ENCODE results near the gene NIBAN1. TPM values are rescaled to one million over a fixed set of nuclear protein-coding genes. Genes with fewer than 3 reads are reported as not detected.

The NIBAN1 gene
- total RNA-seq, 1 donor from 2014 or later: 11.0 TPM

DNA sequence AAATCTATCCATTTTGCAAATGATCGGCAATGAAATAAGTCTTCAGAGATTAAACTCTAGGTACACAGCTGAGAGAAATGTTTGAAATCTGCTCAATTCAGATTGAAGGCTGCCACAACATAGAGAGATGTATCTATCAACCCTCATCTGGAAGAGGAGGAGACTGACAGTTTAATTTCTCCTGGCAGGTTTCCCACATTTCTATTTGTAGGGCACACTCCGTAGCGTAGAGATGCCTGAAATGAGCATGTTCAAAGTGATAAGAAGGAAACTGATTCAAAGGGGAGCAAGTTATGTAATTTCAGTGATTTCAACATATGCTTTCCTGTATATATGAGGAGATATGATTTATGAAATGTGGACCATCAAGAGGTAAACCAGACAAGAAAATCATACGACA, 44.1 kb downstream of the NIBAN1 start:
- Mint-ChIP-seq H3K27me3 (no peaks in the 10 kb centered on the region), H3K27ac (no peak overlapping the region), H3K4me3 (ENCODE audit: low read depth) (no peak overlapping the region)

DNA sequence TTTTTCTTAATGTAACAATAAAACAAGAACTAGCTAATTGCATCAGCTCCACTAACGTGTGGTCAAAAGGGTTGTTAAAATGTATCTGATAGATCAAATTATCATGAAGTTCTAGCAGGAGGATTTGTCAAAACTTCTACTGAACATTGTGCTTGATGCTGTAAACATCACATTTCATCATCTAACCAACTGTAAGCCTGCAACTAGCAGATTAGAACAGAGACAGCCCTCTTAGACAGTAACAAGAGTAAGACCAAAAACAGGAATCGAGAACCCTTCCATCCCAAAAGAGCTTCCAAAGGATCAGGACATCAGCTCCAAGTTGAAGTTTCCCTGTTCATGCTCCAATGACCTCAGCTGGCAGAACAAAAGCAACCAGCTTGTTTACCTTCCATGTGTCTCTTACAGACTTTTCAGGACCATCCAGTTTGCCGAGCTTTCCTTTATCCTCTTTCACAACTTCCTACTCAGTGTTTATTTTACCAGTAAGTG, 44.6 kb downstream of the NIBAN1 start:
- Mint-ChIP-seq H3K36me3 (ENCODE audit: insufficient read depth) (peaks cover 5% of the 10 kb centered on the region), H3K9me3 (ENCODE audit: low read depth) (peaks cover 19% of the 10 kb centered on the region), H3K27me3 (no peaks in the 10 kb centered on the region), H3K4me1 (ENCODE audit: low read depth) (peaks cover 8% of the 10 kb centered on the region), H3K27ac (peak overlapping the region; percentile 26), H3K4me3 (ENCODE audit: low read depth) (no peak overlapping the region)
- TF ChIP-seq, protein P1, sequence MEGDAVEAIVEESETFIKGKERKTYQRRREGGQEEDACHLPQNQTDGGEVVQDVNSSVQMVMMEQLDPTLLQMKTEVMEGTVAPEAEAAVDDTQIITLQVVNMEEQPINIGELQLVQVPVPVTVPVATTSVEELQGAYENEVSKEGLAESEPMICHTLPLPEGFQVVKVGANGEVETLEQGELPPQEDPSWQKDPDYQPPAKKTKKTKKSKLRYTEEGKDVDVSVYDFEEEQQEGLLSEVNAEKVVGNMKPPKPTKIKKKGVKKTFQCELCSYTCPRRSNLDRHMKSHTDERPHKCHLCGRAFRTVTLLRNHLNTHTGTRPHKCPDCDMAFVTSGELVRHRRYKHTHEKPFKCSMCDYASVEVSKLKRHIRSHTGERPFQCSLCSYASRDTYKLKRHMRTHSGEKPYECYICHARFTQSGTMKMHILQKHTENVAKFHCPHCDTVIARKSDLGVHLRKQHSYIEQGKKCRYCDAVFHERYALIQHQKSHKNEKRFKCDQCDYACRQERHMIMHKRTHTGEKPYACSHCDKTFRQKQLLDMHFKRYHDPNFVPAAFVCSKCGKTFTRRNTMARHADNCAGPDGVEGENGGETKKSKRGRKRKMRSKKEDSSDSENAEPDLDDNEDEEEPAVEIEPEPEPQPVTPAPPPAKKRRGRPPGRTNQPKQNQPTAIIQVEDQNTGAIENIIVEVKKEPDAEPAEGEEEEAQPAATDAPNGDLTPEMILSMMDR (IDR thresholded peaks at IDR 0.05; ENCODE audit: unreplicated experiment): no peak
- no peak for DNase-seq (ENCODE audit: low spot score, unreplicated experiment)

More for the DNA sequence above, 44.1 kb downstream of the NIBAN1 start:
- H3K4me1 Mint-ChIP-seq (ENCODE audit: low read depth): peaks cover 8% of the 10 kb centered on the region
- no peak for DNase-seq (ENCODE audit: low spot score, unreplicated experiment)
- TF ChIP-seq, protein P1 (IDR thresholded peaks at IDR 0.05; ENCODE audit: unreplicated experiment): no peak
- H3K36me3 Mint-ChIP-seq (ENCODE audit: insufficient read depth): peaks cover 5% of the 10 kb centered on the region
- peaks cover 15% of the 10 kb centered on the region for H3K9me3 Mint-ChIP-seq (ENCODE audit: low read depth)

- H3K4me1 Mint-ChIP-seq (ENCODE audit: low read depth): peaks cover 8% of the 10 kb centered on the region
- TF ChIP-seq, protein P1 (IDR thresholded peaks at IDR 0.05; ENCODE audit: unreplicated experiment): no peak
- peaks cover 25% of the 10 kb centered on the region for H3K9me3 Mint-ChIP-seq (ENCODE audit: low read depth)
- H3K4me3 Mint-ChIP-seq (ENCODE audit: low read depth): no peak overlapping the region
- H3K36me3 Mint-ChIP-seq (ENCODE audit: insufficient read depth): peaks cover 5% of the 10 kb centered on the region
- H3K27ac Mint-ChIP-seq: no peak overlapping the region
- DNase-seq (ENCODE audit: low spot score, unreplicated experiment): no peak
- no peaks in the 10 kb centered on the region for H3K27me3 Mint-ChIP-seq
Observed at GRCh38 chr1:184928394-184928793, 45.9 kb downstream of the NIBAN1 start.

Other genes starting within 250 kb of the NIBAN1 start
- 36.2 and 37.5 TPM in 2 replicates for gene EDEM3, start 219.7 kb downstream of the NIBAN1 start, total RNA-seq
- gene RNF2, start 71.0 kb upstream of the NIBAN1 start, total RNA-seq: 35.1 and 37.5 TPM in 2 replicates
- gene TRMT1L, start 182.4 kb upstream of the NIBAN1 start, total RNA-seq: 23.4 and 30.6 TPM in 2 replicates
- 10.5 and 12.6 TPM in 2 replicates for gene SWT1, start 182.7 kb upstream of the NIBAN1 start, total RNA-seq

All from progenitor cell of endocrine pancreas (in vitro differentiated cells).